Thymus (tissue), 11 donors: ENCODE measurements around the gene CARS2. TPM values are rescaled to one million over a fixed set of nuclear protein-coding genes. Genes with fewer than 3 reads are reported as not detected.
A peak's percentile ranks its signal among the peaks of the same experiment; 100 is the strongest.

Experiments used
- DNase-seq, 9 donors: peaks; one replicate each; pipeline ENCODE4 v3.0.0-alpha.2; 2013; ENCODE audit warnings: low spot score in 9 of 9, low read depth in 6 of 9, missing footprints in 1 of 9
- H3K27ac ChIP-seq, 2 donors: one replicate each; pipeline ENCODE4 v1.5.1; 2013; ENCODE audit warnings: control low read depth in 1 of 2, low read depth in 1 of 2, low read length in 1 of 2, mild to moderate bottlenecking in 1 of 2, moderate library complexity in 1 of 2
- H3K27me3 ChIP-seq, 2 donors: one replicate each; pipeline ENCODE4 v1.5.1; 2013; ENCODE audit warnings: low read length in 1 of 2; ENCODE audit not compliant: control insufficient read depth in 2 of 2, insufficient read depth in 1 of 2
- H3K36me3 ChIP-seq, 2 donors: one replicate each; pipeline ENCODE4 v1.5.1; 2013; ENCODE audit warnings: low read length in 1 of 2, mild to moderate bottlenecking in 1 of 2, moderate library complexity in 1 of 2; ENCODE audit not compliant: control insufficient read depth in 2 of 2, insufficient read depth in 2 of 2
- H3K4me1 ChIP-seq, 2 donors: one replicate each; pipeline ENCODE4 v1.5.1; 2013; ENCODE audit warnings: low read length in 2 of 2; ENCODE audit not compliant: control insufficient read depth in 2 of 2, insufficient read depth in 2 of 2
- H3K4me3 ChIP-seq, 2 donors: one replicate each; pipeline ENCODE4 v1.5.1; 2013; ENCODE audit warnings: low read length in 2 of 2, control low read depth in 1 of 2, mild to moderate bottlenecking in 1 of 2
- H3K9me3 ChIP-seq, 2 donors: one replicate each; pipeline ENCODE4 v1.5.1; 2013; ENCODE audit warnings: low read length in 1 of 2, mild to moderate bottlenecking in 1 of 2; ENCODE audit not compliant: control insufficient read depth in 2 of 2, insufficient read depth in 1 of 2
- WGBS: extraction: QIAGEN DNeasy Blood & Tissue Kit; methylation state at CpG from one replicate; pipeline ENCODE4 v1.1.7; 2013; 5-methylcytosine and 5-hydroxymethylcytosine counted together
- polyA plus RNA-seq: library from polyadenylated mRNA; stranded (reverse); fragments of 200-250 nt; gene quantifications from one replicate; pipeline ENCODE4 v1.2.3, GENCODE V29; 2013
- total RNA-seq: library from RNA; stranded (reverse); fragments of 120-200 nt; gene quantifications from one replicate; pipeline ENCODE4 v1.2.4, GENCODE V29; 2013
- donor health status: healthy.

CARS2 gene
- total and polyA plus RNA-seq, 2 donors, result 45.4 to 105 TPM

DNA sequence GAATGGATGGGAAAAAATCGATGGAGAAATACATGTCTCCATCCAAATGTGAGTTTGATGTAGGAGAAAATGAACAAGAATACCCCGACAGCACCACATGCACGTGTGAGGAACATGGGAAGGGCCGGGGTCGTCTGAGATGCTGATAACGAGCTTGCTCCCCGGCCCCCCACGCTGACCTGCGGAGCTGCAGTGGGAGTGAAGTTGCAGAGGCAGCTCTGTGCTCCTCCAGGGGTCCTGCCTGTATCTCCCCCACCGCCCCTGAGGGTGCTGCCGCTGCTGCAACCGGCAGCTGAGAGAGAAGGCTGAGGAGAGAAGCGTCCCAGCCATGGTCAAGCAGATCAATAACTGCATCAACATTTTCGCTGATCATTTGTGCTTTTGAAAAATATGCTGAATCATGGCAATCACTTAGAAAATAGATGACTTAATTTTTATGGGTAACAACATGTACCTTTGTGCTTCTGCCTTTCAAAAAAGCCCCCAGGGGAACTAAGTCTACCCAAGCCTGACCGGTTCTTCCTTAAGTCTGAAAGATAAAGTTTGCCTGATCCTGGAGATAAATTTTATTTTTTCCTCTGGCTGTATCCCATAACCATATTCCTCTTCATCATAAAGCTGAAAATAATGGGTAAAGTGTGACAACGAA is 108.8 kb downstream of the CARS2 start:
- no peak for DNase-seq
- Histone ChIP-seq H3K4me1 (no peaks in the 10 kb centered on the region), H3K27me3 (peaks cover 0 to 5% of the 10 kb centered on the region in 2 donors), H3K4me3 (no peak overlapping the region), H3K9me3 (no peaks in the 10 kb centered on the region), H3K27ac (no peak overlapping the region), H3K36me3 (no peaks in the 10 kb centered on the region)
- 92% methylated on average over 16 of the region's 16 CpGs for WGBS

DNA sequence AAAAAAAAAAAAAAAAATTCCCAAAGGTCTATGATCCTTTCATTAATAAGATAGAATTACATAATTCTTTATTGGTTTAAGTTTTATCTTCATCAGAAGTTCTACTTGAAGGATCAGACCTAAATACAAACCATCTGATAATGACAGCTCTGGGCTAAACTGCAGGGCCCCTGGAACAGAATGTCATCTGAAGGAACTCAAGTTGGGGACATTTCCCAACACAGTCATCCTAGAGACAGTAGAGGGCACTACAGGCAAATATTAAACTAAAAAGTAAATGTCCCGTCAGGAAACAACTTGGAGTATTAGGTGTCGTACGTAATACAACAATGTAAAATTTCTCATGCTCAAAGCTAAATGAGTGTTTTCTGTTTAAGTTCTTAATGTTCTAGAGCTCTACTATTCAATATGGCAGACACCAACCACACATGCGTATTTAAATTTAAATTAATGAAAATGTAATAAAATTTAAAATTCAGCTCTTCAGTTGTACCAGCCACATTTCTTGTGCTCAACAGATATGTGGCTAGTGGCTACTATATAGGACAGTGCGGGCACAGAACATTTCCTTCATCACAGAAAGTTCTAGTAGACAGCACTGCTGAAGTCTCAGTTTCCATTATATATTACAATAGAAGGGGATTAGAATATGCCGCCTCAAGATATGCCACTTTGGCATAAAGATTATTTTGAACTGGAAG is 112.3 kb downstream of the CARS2 start:
- no peaks in the 10 kb centered on the region for H3K4me1 ChIP-seq
- H3K9me3 ChIP-seq, result no peaks in the 10 kb centered on the region
- no peak overlapping the region for H3K4me3 ChIP-seq
- no peak overlapping the region for H3K27ac ChIP-seq
- peak in 4 of 9 donors; percentile 6 to 55 (median 24) for DNase-seq
- no peaks in the 10 kb centered on the region for H3K36me3 ChIP-seq
- 55% methylated on average over 6 of the region's 6 CpGs for WGBS
- H3K27me3 ChIP-seq, result peaks cover 0 to 7% of the 10 kb centered on the region in 2 donors

DNA sequence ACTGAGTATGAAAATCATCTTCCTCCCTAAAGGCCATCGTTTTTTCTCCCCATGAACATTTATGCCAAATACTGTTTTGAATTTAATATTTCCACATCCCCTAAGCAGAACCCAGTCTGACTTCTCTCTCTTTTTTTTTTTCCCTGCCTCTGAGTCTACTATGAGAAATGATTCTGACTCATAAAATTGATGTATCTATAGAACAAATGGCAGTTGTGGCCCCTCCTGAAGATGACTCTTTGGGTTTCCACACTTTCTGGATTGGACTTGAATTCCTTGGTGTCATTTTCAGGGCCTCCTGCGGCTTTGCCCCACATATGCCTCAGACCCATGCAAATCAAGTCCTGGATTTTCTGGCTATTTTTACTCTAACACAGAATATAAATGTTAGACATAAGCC is 113.3 kb downstream of the CARS2 start:
- peaks cover 0 to 7% of the 10 kb centered on the region in 2 donors for H3K27me3 ChIP-seq
- no peaks in the 10 kb centered on the region for H3K9me3 ChIP-seq
- no peak overlapping the region for H3K4me3 ChIP-seq
- no peaks in the 10 kb centered on the region for H3K36me3 ChIP-seq
- H3K27ac ChIP-seq, result no peak overlapping the region
- 91% methylated on average over 2 of the region's 2 CpGs for WGBS
- no peaks in the 10 kb centered on the region for H3K4me1 ChIP-seq
- DNase-seq, result no peak

Other genes starting within 250 kb of the CARS2 start
- gene RAB20, start 144.4 kb downstream of the CARS2 start, total RNA-seq, result 4.8 TPM
- gene RAB20, start 144.4 kb downstream of the CARS2 start, polyA plus RNA-seq, result 18.5 TPM
- 15.8 TPM for gene NAXD, start 90.6 kb downstream of the CARS2 start, total RNA-seq
- gene NAXD, start 90.6 kb downstream of the CARS2 start, polyA plus RNA-seq, result 50.4 TPM
- gene ING1, start 7.6 kb upstream of the CARS2 start, total RNA-seq, result 15.8 TPM
- 19.6 TPM for gene ING1, start 7.6 kb upstream of the CARS2 start, polyA plus RNA-seq
- 85.8 TPM for gene ANKRD10, start 209.0 kb upstream of the CARS2 start, total RNA-seq
- 207 TPM for gene ANKRD10, start 209.0 kb upstream of the CARS2 start, polyA plus RNA-seq